Neuronal stem cell (in vitro differentiated cells): ENCODE measurements around the gene ATP8A1.

ENCODE experiments used
- DNase-seq: peaks from one replicate; pipeline ENCODE4 v3.0.0-alpha.2; 2013; ENCODE audit warnings: low spot score
- H2AFZ ChIP-seq: one replicate; pipeline ENCODE4 v1.6.1; 2013; ENCODE audit warnings: mild to moderate bottlenecking, low read length, inconsistent platforms
- H2AK5ac ChIP-seq: 2 replicates; pipeline ENCODE4 v1.6.1; 2013; ENCODE audit warnings: low read depth, mild to moderate bottlenecking, inconsistent platforms, low read length, moderate library complexity, mixed read lengths
- H2BK120ac ChIP-seq: 2 replicates; pipeline ENCODE4 v1.6.1; 2013; ENCODE audit warnings: low read depth, mild to moderate bottlenecking, inconsistent platforms, low read length, moderate library complexity, mixed read lengths
- H2BK12ac ChIP-seq: one replicate; pipeline ENCODE4 v1.6.1; 2013; ENCODE audit warnings: low read length, inconsistent platforms
- H2BK15ac ChIP-seq: 2 replicates; pipeline ENCODE4 v1.6.1; 2013; ENCODE audit warnings: mild to moderate bottlenecking, low read length, inconsistent platforms, mixed read lengths
- H2BK5ac ChIP-seq: one replicate; pipeline ENCODE4 v1.6.1; 2013; ENCODE audit warnings: inconsistent platforms, mild to moderate bottlenecking, low read length, moderate library complexity
- H3K14ac ChIP-seq: one replicate; pipeline ENCODE4 v1.6.1; 2013; ENCODE audit warnings: low read length, inconsistent platforms
- H3K18ac ChIP-seq: 2 replicates; pipeline ENCODE4 v1.6.1; 2013; ENCODE audit warnings: low read length, inconsistent platforms
- H3K23ac ChIP-seq: 2 replicates; pipeline ENCODE4 v1.6.1; 2013; ENCODE audit warnings: low read depth, mild to moderate bottlenecking, mixed read lengths, low read length, inconsistent platforms; ENCODE audit not compliant: poor library complexity
- H3K27ac ChIP-seq: replicated peaks from 3 replicates; pipeline ENCODE4 v1.5.1; 2013; ENCODE audit warnings: low read length, inconsistent platforms
- H3K27me3 ChIP-seq, 3 experiments: 2 replicates each; pipeline ENCODE4 v1.6.1; 2013; ENCODE audit warnings: low read length in 3 of 3, mild to moderate bottlenecking in 2 of 3, inconsistent platforms in 1 of 3, low read depth in 1 of 3, mixed read lengths in 1 of 3, moderate library complexity in 1 of 3; ENCODE audit not compliant: control insufficient read depth in 3 of 3, insufficient read depth in 3 of 3
- H3K36me3 ChIP-seq, 2 donors: replicated peaks in 1 of 2; 2 replicates each; pipeline ENCODE4 v1.6.1; 2013; ENCODE audit warnings: low read length in 2 of 2; ENCODE audit not compliant: control insufficient read depth in 2 of 2, insufficient read depth in 2 of 2
- H3K4ac ChIP-seq: 2 replicates; pipeline ENCODE4 v1.6.1; 2013; ENCODE audit warnings: inconsistent platforms, mild to moderate bottlenecking, low read length, moderate library complexity
- H3K4me1 ChIP-seq, 2 donors: 1 replicate in 1 of 2; 2 replicates in 1 of 2; pipeline ENCODE4 v1.6.1; 2013; ENCODE audit warnings: low read length in 2 of 2, low read depth in 1 of 2; ENCODE audit not compliant: control insufficient read depth in 2 of 2, insufficient read depth in 1 of 2
- H3K4me2 ChIP-seq: one replicate; pipeline ENCODE4 v1.6.1; 2013; ENCODE audit warnings: mild to moderate bottlenecking, low read length, inconsistent platforms; ENCODE audit not compliant: insufficient read depth, poor library complexity, severe bottlenecking
- H3K4me3 ChIP-seq, 2 donors: 2 replicates each; pipeline ENCODE4 v1.5.1; 2013; ENCODE audit warnings: low read length in 2 of 2, mild to moderate bottlenecking in 2 of 2, inconsistent platforms in 1 of 2, moderate library complexity in 1 of 2
- H3K79me1 ChIP-seq: one replicate; pipeline ENCODE4 v1.6.1; 2013; ENCODE audit warnings: low read depth, mild to moderate bottlenecking, inconsistent platforms, low read length, moderate library complexity
- H3K9ac ChIP-seq: one replicate; pipeline ENCODE4 v1.6.1; 2013; ENCODE audit warnings: mild to moderate bottlenecking, low read depth, low read length, inconsistent platforms; ENCODE audit not compliant: poor library complexity
- H3K9me3 ChIP-seq, 2 donors: replicated peaks in 1 of 2; 2 replicates each; pipeline versions ENCODE3 to v1.6.1; 2013; ENCODE audit warnings: low read length in 2 of 2, mild to moderate bottlenecking in 2 of 2, inconsistent platforms in 1 of 2, low read depth in 1 of 2, mixed read lengths in 1 of 2, moderate library complexity in 1 of 2; ENCODE audit not compliant: control insufficient read depth in 2 of 2, insufficient read depth in 1 of 2
- H4K8ac ChIP-seq: one replicate; pipeline ENCODE4 v1.6.1; 2013; ENCODE audit warnings: low read depth, mild to moderate bottlenecking, inconsistent platforms, low read length, moderate library complexity
- H4K91ac ChIP-seq: one replicate; pipeline ENCODE4 v1.6.1; 2013; ENCODE audit warnings: low read length, low read depth, mild to moderate bottlenecking, inconsistent platforms; ENCODE audit not compliant: poor library complexity
- WGBS, 2 donors: extraction: QIAGEN DNeasy Blood & Tissue Kit; methylation state at CpG; one replicate each; pipeline ENCODE4 v1.1.7; 2013; ENCODE audit warnings: missing lambda C conversion rate in 2 of 2, mixed read lengths in 1 of 2; ENCODE audit not compliant: insufficient read length in 2 of 2, insufficient replicate concordance in 1 of 2; ENCODE audit errors: extremely low coverage in 2 of 2; 5-methylcytosine and 5-hydroxymethylcytosine counted together

Gene ATP8A1

DNA sequence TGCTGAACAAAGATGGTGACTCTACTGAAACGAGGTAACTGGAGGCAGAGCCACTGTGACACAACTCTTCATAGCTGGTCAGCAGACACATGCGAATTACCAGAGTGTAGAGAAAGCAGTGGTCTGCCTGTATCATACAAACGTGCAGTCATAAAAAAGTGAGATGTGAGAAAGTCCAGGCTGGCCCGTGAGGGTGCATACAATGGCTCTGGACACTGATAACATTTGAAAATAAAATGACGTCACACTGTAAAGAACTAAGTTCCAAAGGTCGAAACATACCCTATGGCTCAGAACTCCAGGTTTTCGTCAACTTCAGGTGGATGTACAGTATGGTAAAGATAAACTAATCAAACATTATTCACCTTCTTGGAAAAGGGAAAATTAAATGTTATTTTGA, 163.9 kb downstream of the ATP8A1 start:
- no peak overlapping the region for H3K14ac ChIP-seq
- H3K18ac ChIP-seq: no peak overlapping the region
- no peak overlapping the region for H3K4ac ChIP-seq
- no peak overlapping the region for H2AFZ ChIP-seq
- no peak overlapping the region for H3K4me3 ChIP-seq
- no peaks in the 10 kb centered on the region for H3K36me3 ChIP-seq
- H2BK5ac ChIP-seq: no peak overlapping the region
- no peak overlapping the region for H3K27ac ChIP-seq
- no peak overlapping the region for H3K4me2 ChIP-seq
- H3K4me1 ChIP-seq: peaks cover 0 to 10% of the 10 kb centered on the region in 2 donors
- H2AK5ac ChIP-seq: no peak overlapping the region
- no peak overlapping the region for H2BK120ac ChIP-seq
- no peak for DNase-seq
- no peak overlapping the region for H2BK15ac ChIP-seq
- H3K23ac ChIP-seq: no peak overlapping the region
- H3K9ac ChIP-seq: no peak overlapping the region
- WGBS, 2 donors: no CpG with 5 or more reads among the region's 7 CpGs
- H4K8ac ChIP-seq: no peak overlapping the region
- no peaks in the 10 kb centered on the region for H3K27me3 ChIP-seq
- H3K79me1 ChIP-seq: no peaks in the 10 kb centered on the region
- H4K91ac ChIP-seq: no peak overlapping the region
- H2BK12ac ChIP-seq: no peak overlapping the region
- no peaks in the 10 kb centered on the region for H3K9me3 ChIP-seq

DNA sequence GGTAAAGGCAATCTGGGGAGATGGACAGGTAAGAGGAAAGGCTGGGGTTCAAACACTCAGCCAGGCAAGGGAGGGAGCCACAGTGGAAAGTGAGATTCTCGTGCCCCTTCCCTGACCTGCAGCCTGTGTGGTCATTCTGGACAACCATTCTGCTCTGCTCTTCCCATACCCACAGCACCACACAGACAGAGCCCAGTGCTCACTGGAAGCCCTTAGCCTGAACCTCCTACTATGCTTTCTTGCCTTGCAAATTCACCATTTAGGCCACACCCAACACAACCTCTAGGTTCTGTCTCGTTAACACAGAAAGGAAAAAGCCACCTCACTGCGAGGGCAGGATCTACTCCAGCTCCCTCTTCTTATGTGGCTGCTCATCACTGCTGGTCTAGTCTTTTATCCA, 166.9 kb downstream of the ATP8A1 start:
- H3K18ac ChIP-seq: no peak overlapping the region
- no peaks in the 10 kb centered on the region for H3K79me1 ChIP-seq
- H2BK15ac ChIP-seq: no peak overlapping the region
- no peaks in the 10 kb centered on the region for H3K36me3 ChIP-seq
- H3K4me3 ChIP-seq: no peak overlapping the region
- no peak for DNase-seq
- peaks cover 0 to 13% of the 10 kb centered on the region in 2 donors for H3K4me1 ChIP-seq
- H4K8ac ChIP-seq: no peak overlapping the region
- no peak overlapping the region for H3K4ac ChIP-seq
- H2AK5ac ChIP-seq: no peak overlapping the region
- H2BK12ac ChIP-seq: no peak overlapping the region
- no peak overlapping the region for H3K4me2 ChIP-seq
- no peak overlapping the region for H2BK120ac ChIP-seq
- H2AFZ ChIP-seq: no peak overlapping the region
- no peak overlapping the region for H3K14ac ChIP-seq
- no peak overlapping the region for H2BK5ac ChIP-seq
- no peak overlapping the region for H3K23ac ChIP-seq
- H3K27me3 ChIP-seq: peaks cover 0 to 3% (median 0%) of the 10 kb centered on the region in 3 experiments
- no peak overlapping the region for H3K9ac ChIP-seq
- no peak overlapping the region for H3K27ac ChIP-seq
- no CpG with 5 or more reads among the region's 3 CpGs for WGBS, 2 donors
- no peak overlapping the region for H4K91ac ChIP-seq
- H3K9me3 ChIP-seq: no peaks in the 10 kb centered on the region

DNA sequence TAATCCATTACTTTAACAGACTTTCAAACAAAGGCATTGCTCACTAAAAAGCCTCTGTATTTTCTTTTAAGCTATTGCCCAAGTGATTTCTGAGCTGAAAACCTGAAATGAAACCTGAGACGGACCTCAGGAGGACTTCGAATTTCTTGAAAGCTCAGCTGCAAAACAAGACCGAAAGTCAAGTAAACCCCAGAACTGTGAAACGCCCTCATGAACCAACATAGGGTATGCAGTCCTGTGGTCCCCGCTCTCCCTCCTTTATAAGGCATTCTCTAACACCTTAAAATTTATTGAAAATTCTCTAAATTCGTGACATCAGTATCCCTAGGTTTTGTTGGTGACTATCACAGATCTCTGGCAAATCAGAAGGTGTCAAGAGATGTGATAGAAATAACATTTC, 167.8 kb downstream of the ATP8A1 start:
- no peak for DNase-seq
- no peak overlapping the region for H4K91ac ChIP-seq
- no peak overlapping the region for H3K9ac ChIP-seq
- H3K27me3 ChIP-seq: peaks cover 0 to 3% (median 0%) of the 10 kb centered on the region in 3 experiments
- no peak overlapping the region for H3K4me2 ChIP-seq
- no peaks in the 10 kb centered on the region for H3K79me1 ChIP-seq
- H3K18ac ChIP-seq: no peak overlapping the region
- no peak overlapping the region for H3K4me3 ChIP-seq
- no peak overlapping the region for H2BK5ac ChIP-seq
- H3K4me1 ChIP-seq: peaks cover 0 to 13% of the 10 kb centered on the region in 2 donors
- no peak overlapping the region for H2AFZ ChIP-seq
- H3K4ac ChIP-seq: no peak overlapping the region
- no peak overlapping the region for H3K27ac ChIP-seq
- no peak overlapping the region for H3K14ac ChIP-seq
- no peaks in the 10 kb centered on the region for H3K9me3 ChIP-seq
- no peak overlapping the region for H4K8ac ChIP-seq
- no peak overlapping the region for H2BK120ac ChIP-seq
- WGBS, 2 donors: no CpG with 5 or more reads among the region's 6 CpGs
- no peaks in the 10 kb centered on the region for H3K36me3 ChIP-seq
- no peak overlapping the region for H2BK12ac ChIP-seq
- no peak overlapping the region for H2BK15ac ChIP-seq
- no peak overlapping the region for H3K23ac ChIP-seq
- H2AK5ac ChIP-seq: no peak overlapping the region

DNA sequence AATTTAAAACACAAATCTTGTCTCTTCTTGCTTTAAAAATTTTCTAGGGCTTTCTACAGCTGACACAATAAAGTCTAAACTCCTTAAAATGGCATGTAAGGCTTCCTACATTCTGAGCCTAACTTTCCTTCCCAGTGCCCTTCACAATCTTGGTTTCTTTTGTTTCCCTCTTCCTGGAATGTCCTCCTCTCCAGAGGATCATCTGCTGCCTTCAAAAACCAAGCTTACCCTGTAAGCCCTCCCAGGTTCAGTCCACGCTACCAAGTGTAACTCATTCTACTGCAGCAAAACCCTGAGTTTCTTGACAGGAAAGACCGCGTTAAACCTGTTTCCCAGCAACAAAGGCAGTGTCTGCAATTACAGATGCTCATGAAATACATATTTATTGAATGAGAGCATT, 168.4 kb downstream of the ATP8A1 start:
- no peak overlapping the region for H3K27ac ChIP-seq
- no peak overlapping the region for H4K91ac ChIP-seq
- H3K27me3 ChIP-seq: peaks cover 0 to 3% (median 0%) of the 10 kb centered on the region in 3 experiments
- no peaks in the 10 kb centered on the region for H3K36me3 ChIP-seq
- no peak overlapping the region for H3K14ac ChIP-seq
- H3K9ac ChIP-seq: no peak overlapping the region
- H3K4ac ChIP-seq: no peak overlapping the region
- H2BK5ac ChIP-seq: no peak overlapping the region
- WGBS, 2 donors: no CpG with 5 or more reads among the region's 3 CpGs
- H3K4me2 ChIP-seq: no peak overlapping the region
- no peak overlapping the region for H2BK15ac ChIP-seq
- no peak overlapping the region for H3K23ac ChIP-seq
- H2BK120ac ChIP-seq: no peak overlapping the region
- H3K9me3 ChIP-seq: no peaks in the 10 kb centered on the region
- no peak overlapping the region for H2AK5ac ChIP-seq
- H2BK12ac ChIP-seq: no peak overlapping the region
- no peak for DNase-seq
- H3K18ac ChIP-seq: no peak overlapping the region
- peaks cover 0 to 13% of the 10 kb centered on the region in 2 donors for H3K4me1 ChIP-seq
- H2AFZ ChIP-seq: no peak overlapping the region
- H4K8ac ChIP-seq: no peak overlapping the region
- no peaks in the 10 kb centered on the region for H3K79me1 ChIP-seq
- H3K4me3 ChIP-seq: no peak overlapping the region
